HCT116 (cell line): Measurements from ENCODE around the gene ITPR1.

Source experiments
- CEBPB ChIP-seq: IDR thresholded peaks from 2 replicates; pipeline ENCODE4 v1.6.1; 2012; ENCODE audit warnings: low read depth
- EGR1 ChIP-seq: IDR thresholded peaks from 2 replicates; pipeline ENCODE4 v1.6.1; 2012; ENCODE audit warnings: low read depth
- EZH2 ChIP-seq: fragments of 200-600 bp; sonication (generic); IDR thresholded peaks from 2 replicates; pipeline ENCODE4 v1.6.1; 2017; ENCODE audit warnings: antibody characterized with exemption, mixed run types
- EZH2phosphoT487 ChIP-seq: fragments of 200-600 bp; IDR thresholded peaks from 2 replicates; pipeline ENCODE4 v1.6.1; 2018; ENCODE audit warnings: antibody characterized with exemption, borderline replicate concordance
- POLR2AphosphoS5 ChIP-seq: IDR thresholded peaks from 2 replicates; pipeline ENCODE4 v1.6.1; 2011; ENCODE audit warnings: mild to moderate bottlenecking, low read depth, low read length, moderate library complexity
- RAD21 ChIP-seq: IDR thresholded peaks from 2 replicates; pipeline ENCODE4 v1.6.1; 2012; ENCODE audit warnings: low read depth, mild to moderate bottlenecking
- SRF ChIP-seq: IDR thresholded peaks from 2 replicates; pipeline ENCODE4 v1.6.1; 2012; ENCODE audit warnings: low read depth
- TF ChIP-seq, protein P1 (sequence below), 3 experiments: fragments of 200-600 bp in 1 of 3; sonication (generic) in 1 of 3; IDR thresholded peaks in 2 of 3; conservative IDR thresholded peaks in 1 of 3; 2 replicates each; pipeline ENCODE4 v1.5.1; 2012 to 2017; ENCODE audit warnings: low read depth in 2 of 3, low read length in 2 of 3, antibody characterized with exemption in 1 of 3, borderline replicate concordance in 1 of 3, control low read depth in 1 of 3, mild to moderate bottlenecking in 1 of 3, mixed read lengths in 1 of 3, mixed run types in 1 of 3, moderate library complexity in 1 of 3; ENCODE audit not compliant: insufficient read depth in 1 of 3
- TF ChIP-seq, protein P2 (sequence below): IDR thresholded peaks from 2 replicates; pipeline ENCODE4 v1.6.1; 2012
- TF ChIP-seq, protein P3 (sequence below): IDR thresholded peaks from 2 replicates; pipeline ENCODE4 v1.6.1; 2011; ENCODE audit warnings: mild to moderate bottlenecking, low read length, moderate library complexity; ENCODE audit not compliant: insufficient replicate concordance; ENCODE audit errors: extremely low read depth

DNA sequence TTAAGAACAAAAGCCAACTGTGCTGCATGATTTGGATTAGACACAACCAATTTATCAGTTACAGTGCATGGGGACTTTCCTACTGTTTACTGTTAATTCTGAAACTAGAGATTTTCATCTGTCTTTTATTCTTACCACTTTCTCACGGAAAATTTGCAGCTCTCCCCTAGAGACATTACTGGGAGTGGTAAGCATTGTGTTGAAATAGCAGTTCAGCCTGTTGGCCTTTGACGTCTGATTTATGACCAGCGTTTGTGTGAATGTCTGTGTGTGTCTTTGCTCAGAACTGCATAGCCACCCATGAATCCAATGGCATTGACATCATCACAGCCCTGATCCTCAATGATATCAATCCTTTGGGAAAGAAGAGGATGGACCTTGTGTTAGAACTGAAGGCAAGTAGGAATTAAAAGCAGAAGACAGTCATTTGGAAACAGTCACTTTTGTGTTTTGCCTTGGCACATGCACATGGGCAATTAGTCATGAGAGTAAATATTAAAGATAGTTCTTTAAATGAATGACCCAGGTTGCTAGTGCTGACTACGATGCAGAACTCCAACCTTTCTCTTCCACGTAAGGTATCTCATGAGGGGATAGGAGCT lies 283.9 kb downstream of the ITPR1 start:
- no peak for TF ChIP-seq POLR2AphosphoS5
- TF ChIP-seq, protein P1, sequence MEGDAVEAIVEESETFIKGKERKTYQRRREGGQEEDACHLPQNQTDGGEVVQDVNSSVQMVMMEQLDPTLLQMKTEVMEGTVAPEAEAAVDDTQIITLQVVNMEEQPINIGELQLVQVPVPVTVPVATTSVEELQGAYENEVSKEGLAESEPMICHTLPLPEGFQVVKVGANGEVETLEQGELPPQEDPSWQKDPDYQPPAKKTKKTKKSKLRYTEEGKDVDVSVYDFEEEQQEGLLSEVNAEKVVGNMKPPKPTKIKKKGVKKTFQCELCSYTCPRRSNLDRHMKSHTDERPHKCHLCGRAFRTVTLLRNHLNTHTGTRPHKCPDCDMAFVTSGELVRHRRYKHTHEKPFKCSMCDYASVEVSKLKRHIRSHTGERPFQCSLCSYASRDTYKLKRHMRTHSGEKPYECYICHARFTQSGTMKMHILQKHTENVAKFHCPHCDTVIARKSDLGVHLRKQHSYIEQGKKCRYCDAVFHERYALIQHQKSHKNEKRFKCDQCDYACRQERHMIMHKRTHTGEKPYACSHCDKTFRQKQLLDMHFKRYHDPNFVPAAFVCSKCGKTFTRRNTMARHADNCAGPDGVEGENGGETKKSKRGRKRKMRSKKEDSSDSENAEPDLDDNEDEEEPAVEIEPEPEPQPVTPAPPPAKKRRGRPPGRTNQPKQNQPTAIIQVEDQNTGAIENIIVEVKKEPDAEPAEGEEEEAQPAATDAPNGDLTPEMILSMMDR (IDR thresholded peaks at IDR 0.05 in 2 of 3, conservative IDR thresholded peaks at IDR 0.05 in 1 of 3; ENCODE audit: borderline replicate concordance in 1 of 3, insufficient read depth in 1 of 3, low read depth in 2 of 3, low read length in 2 of 3) = no peak
- no peak for TF ChIP-seq EZH2
- TF ChIP-seq RAD21 = no peak
- TF ChIP-seq, protein P2, sequence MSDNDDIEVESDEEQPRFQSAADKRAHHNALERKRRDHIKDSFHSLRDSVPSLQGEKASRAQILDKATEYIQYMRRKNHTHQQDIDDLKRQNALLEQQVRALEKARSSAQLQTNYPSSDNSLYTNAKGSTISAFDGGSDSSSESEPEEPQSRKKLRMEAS = no peak
- no peak for TF ChIP-seq CEBPB
- TF ChIP-seq, protein P3, sequence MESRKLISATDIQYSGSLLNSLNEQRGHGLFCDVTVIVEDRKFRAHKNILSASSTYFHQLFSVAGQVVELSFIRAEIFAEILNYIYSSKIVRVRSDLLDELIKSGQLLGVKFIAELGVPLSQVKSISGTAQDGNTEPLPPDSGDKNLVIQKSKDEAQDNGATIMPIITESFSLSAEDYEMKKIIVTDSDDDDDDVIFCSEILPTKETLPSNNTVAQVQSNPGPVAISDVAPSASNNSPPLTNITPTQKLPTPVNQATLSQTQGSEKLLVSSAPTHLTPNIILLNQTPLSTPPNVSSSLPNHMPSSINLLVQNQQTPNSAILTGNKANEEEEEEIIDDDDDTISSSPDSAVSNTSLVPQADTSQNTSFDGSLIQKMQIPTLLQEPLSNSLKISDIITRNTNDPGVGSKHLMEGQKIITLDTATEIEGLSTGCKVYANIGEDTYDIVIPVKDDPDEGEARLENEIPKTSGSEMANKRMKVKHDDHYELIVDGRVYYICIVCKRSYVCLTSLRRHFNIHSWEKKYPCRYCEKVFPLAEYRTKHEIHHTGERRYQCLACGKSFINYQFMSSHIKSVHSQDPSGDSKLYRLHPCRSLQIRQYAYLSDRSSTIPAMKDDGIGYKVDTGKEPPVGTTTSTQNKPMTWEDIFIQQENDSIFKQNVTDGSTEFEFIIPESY = no peak
- no peak for TF ChIP-seq EZH2phosphoT487
- TF ChIP-seq SRF = no peak
- no peak for TF ChIP-seq EGR1
